ENCODE measurements around the gene NCS1.

NCS1 gene

DNA sequence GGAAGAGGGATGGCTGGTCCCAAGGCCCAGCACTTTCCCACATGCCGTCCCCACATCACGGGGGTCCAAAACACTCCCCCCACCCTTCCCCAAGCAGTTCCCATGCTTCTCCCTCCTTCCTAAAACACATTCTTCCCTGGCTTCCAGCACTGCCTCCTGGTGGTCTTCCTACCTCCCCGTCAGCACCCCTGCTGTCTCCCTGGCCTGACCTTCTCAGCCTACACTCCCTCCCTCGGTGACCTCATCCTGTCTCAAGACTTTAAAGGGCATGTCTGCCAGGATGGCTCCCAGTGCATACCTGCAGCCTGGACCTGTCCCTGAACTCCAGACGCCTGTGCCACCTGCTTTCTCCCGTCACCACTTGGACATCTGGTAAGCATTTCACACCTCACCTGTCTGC lies 4.3 kb upstream of the NCS1 start (continued):
- TF ChIP-seq, protein P1, sequence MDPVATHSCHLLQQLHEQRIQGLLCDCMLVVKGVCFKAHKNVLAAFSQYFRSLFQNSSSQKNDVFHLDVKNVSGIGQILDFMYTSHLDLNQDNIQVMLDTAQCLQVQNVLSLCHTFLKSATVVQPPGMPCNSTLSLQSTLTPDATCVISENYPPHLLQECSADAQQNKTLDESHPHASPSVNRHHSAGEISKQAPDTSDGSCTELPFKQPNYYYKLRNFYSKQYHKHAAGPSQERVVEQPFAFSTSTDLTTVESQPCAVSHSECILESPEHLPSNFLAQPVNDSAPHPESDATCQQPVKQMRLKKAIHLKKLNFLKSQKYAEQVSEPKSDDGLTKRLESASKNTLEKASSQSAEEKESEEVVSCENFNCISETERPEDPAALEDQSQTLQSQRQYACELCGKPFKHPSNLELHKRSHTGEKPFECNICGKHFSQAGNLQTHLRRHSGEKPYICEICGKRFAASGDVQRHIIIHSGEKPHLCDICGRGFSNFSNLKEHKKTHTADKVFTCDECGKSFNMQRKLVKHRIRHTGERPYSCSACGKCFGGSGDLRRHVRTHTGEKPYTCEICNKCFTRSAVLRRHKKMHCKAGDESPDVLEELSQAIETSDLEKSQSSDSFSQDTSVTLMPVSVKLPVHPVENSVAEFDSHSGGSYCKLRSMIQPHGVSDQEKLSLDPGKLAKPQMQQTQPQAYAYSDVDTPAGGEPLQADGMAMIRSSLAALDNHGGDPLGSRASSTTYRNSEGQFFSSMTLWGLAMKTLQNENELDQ (tag by site-specific recombination; IDR thresholded peaks at IDR 0.05; ENCODE audit: low read depth), result no peak
- TF ChIP-seq ZNF560 (tag by site-specific recombination; IDR thresholded peaks at IDR 0.05; ENCODE audit: borderline replicate concordance) (no peak), GLIS1 (tag by site-specific recombination; IDR thresholded peaks at IDR 0.05) (peak; percentile 80), ZIC2 (tag by site-specific recombination; IDR thresholded peaks at IDR 0.05) (peak; percentile 75), GLIS2 (tag by site-specific recombination; IDR thresholded peaks at IDR 0.05) (peak; percentile 78), ZNF366 (tag by site-specific recombination; conservative IDR thresholded peaks at IDR 0.05) (peak; percentile 17; the same call in 1 of the 2 replicates), ZNF521 (tag by site-specific recombination; IDR thresholded peaks at IDR 0.05) (no peak)
- TF ChIP-seq, protein P2, sequence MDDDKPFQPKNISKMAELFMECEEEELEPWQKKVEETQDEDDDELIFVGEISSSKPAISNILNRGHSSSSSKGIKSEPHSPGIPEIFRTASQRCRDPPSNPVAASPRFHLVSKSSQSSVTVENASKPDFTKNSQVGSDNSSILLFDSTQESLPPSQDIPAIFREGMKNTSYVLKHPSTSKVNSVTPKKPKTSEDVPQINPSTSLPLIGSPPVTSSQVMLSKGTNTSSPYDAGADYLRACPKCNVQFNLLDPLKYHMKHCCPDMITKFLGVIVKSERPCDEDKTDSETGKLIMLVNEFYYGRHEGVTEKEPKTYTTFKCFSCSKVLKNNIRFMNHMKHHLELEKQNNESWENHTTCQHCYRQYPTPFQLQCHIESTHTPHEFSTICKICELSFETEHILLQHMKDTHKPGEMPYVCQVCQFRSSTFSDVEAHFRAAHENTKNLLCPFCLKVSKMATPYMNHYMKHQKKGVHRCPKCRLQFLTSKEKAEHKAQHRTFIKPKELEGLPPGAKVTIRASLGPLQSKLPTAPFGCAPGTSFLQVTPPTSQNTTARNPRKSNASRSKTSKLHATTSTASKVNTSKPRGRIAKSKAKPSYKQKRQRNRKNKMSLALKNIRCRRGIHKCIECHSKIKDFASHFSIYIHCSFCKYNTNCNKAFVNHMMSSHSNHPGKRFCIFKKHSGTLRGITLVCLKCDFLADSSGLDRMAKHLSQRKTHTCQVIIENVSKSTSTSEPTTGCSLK (tag by site-specific recombination; IDR thresholded peaks at IDR 0.05), result no peak
- TF ChIP-seq, protein P3, sequence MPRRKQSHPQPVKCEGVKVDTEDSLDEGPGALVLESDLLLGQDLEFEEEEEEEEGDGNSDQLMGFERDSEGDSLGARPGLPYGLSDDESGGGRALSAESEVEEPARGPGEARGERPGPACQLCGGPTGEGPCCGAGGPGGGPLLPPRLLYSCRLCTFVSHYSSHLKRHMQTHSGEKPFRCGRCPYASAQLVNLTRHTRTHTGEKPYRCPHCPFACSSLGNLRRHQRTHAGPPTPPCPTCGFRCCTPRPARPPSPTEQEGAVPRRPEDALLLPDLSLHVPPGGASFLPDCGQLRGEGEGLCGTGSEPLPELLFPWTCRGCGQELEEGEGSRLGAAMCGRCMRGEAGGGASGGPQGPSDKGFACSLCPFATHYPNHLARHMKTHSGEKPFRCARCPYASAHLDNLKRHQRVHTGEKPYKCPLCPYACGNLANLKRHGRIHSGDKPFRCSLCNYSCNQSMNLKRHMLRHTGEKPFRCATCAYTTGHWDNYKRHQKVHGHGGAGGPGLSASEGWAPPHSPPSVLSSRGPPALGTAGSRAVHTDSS (tag by site-specific recombination; IDR thresholded peaks at IDR 0.05), result no peak
- TF ChIP-seq, protein P4, sequence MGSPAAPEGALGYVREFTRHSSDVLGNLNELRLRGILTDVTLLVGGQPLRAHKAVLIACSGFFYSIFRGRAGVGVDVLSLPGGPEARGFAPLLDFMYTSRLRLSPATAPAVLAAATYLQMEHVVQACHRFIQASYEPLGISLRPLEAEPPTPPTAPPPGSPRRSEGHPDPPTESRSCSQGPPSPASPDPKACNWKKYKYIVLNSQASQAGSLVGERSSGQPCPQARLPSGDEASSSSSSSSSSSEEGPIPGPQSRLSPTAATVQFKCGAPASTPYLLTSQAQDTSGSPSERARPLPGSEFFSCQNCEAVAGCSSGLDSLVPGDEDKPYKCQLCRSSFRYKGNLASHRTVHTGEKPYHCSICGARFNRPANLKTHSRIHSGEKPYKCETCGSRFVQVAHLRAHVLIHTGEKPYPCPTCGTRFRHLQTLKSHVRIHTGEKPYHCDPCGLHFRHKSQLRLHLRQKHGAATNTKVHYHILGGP (tag by site-specific recombination; IDR thresholded peaks at IDR 0.05), result no peak
- TF ChIP-seq, protein P5, sequence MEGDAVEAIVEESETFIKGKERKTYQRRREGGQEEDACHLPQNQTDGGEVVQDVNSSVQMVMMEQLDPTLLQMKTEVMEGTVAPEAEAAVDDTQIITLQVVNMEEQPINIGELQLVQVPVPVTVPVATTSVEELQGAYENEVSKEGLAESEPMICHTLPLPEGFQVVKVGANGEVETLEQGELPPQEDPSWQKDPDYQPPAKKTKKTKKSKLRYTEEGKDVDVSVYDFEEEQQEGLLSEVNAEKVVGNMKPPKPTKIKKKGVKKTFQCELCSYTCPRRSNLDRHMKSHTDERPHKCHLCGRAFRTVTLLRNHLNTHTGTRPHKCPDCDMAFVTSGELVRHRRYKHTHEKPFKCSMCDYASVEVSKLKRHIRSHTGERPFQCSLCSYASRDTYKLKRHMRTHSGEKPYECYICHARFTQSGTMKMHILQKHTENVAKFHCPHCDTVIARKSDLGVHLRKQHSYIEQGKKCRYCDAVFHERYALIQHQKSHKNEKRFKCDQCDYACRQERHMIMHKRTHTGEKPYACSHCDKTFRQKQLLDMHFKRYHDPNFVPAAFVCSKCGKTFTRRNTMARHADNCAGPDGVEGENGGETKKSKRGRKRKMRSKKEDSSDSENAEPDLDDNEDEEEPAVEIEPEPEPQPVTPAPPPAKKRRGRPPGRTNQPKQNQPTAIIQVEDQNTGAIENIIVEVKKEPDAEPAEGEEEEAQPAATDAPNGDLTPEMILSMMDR (tag by site-specific recombination; IDR thresholded peaks at IDR 0.05), result peak; percentile 35; the same call in 1 of the 2 replicates

DNA sequence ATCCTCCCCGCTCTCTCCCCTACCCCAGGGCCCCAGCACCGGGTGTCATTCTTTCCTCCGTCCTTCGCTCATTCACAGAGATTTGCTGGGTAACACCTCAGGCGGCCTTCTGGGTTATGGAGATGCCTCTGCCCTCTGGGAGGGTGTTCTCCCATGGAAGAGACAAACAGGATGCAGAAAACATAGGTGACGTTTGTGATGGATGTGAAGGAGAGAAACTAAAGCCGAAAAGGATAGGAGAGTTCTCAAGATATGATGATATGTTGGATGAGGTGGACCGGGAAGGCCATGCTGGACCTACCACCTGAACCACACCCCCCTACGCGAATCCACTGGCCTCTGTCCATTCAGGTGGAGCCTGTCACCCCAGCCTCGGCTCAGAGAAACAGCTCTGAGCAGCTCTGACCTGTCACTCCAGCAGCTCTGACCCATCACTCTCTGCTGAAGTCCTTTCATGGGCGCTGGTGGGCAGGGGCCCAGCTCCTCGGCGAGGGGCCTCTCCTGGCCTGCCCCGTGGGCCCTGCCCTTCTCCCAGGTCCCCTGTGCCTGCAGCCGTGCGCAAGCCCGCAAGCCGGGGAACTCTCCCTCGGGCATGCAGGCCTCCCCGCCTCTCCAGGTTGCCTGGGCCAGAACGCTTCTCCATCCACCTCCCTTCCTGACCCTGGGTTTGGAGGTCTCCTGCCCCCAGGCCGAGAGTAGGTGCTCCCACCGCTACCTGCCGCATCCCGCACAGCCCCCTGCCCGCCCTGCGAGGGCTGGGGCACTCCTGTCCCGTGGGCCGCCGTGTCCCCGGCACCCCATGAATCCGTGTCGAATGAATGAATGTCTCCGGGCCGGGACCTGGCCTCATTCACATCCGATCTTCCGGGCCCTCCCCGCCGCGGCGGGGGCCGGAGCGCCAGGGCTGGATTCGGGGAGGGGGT lies 717 bp upstream of the NCS1 start:
- Histone ChIP-seq H3K4me1 (ENCODE audit: control insufficient read depth, insufficient read depth, low read length) (peaks cover 3% of the 10 kb centered on the region), H3K27ac (ENCODE audit: extremely low read depth, low read depth, low read length) (no peak overlapping the region), H3K9me3 (ENCODE audit: control insufficient read depth, insufficient read depth, low read depth, low read length) (no peaks in the 10 kb centered on the region), H3K4me3 (ENCODE audit: low read depth, low read length) (peak overlapping the region; percentile 23), H3K36me3 (ENCODE audit: control insufficient read depth in 2 of 2, insufficient read depth in 1 of 2, low read length in 2 of 2) (no peaks in the 10 kb centered on the region)
- ChIA-PET POLR2A (interaction anchor here (1.5 kb wide), 1 partner anchor 30 kb away, joined by 3 read pairs; no protein-coding TSS in a partner anchor), CTCF (interaction anchor here (1.7 kb wide), 1 partner anchor 64 kb away, joined by 3 read pairs; no protein-coding TSS in a partner anchor)
- no peak for TF ChIP-seq ZNF23 (tag by site-specific recombination; IDR thresholded peaks at IDR 0.05; ENCODE audit: borderline replicate concordance)
- TF ChIP-seq, protein P6, sequence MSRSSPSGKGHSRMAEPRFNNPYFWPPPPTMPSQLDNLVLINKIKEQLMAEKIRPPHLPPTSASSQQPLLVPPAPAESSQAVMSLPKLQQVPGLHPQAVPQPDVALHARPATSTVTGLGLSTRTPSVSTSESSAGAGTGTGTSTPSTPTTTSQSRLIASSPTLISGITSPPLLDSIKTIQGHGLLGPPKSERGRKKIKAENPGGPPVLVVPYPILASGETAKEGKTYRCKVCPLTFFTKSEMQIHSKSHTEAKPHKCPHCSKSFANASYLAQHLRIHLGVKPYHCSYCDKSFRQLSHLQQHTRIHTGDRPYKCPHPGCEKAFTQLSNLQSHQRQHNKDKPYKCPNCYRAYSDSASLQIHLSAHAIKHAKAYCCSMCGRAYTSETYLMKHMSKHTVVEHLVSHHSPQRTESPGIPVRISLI (tag by site-specific recombination; IDR thresholded peaks at IDR 0.05), result no peak
- TF ChIP-seq ZNF555 (tag by site-specific recombination; conservative IDR thresholded peaks at IDR 0.05), result no peak
- TF ChIP-seq, protein P7, sequence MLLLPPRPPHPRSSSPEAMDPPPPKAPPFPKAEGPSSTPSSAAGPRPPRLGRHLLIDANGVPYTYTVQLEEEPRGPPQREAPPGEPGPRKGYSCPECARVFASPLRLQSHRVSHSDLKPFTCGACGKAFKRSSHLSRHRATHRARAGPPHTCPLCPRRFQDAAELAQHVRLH (tag by site-specific recombination; IDR thresholded peaks at IDR 0.05), result no peak
- TF ChIP-seq GLIS2 (tag by site-specific recombination; IDR thresholded peaks at IDR 0.05), result peak; percentile 47
- no peak for TF ChIP-seq GLI2 (tag by site-specific recombination; IDR thresholded peaks at IDR 0.05; ENCODE audit: borderline replicate concordance, low read depth)
- TF ChIP-seq ZNF223 (tag by site-specific recombination; IDR thresholded peaks at IDR 0.05), result no peak
- TF ChIP-seq SP2 (tag by site-specific recombination; IDR thresholded peaks at IDR 0.05), result no peak
- TF ChIP-seq ZNF214 (tag by site-specific recombination; IDR thresholded peaks at IDR 0.05; ENCODE audit: borderline replicate concordance), result no peak
- peak; percentile 67; the same call in 1 of the 2 replicates for TF ChIP-seq ZNF600 (tag by site-specific recombination; IDR thresholded peaks at IDR 0.05)
- no peak for TF ChIP-seq ZNF138 (tag by site-specific recombination; IDR thresholded peaks at IDR 0.05; ENCODE audit: borderline replicate concordance)
